Astrocyte (in vitro differentiated cells and primary cell): ENCODE measurements around the gene LMAN1L.

ENCODE experiments used
- CTCF ChIP-seq: IDR thresholded peaks from 2 replicates; pipeline ENCODE4 v1.5.1; 2011; ENCODE audit warnings: low read depth, mild to moderate bottlenecking, inconsistent platforms, low read length, moderate library complexity; ENCODE audit not compliant: insufficient read depth
- EZH2 ChIP-seq: IDR thresholded peaks from 2 replicates; pipeline ENCODE4 v1.6.1; 2012; ENCODE audit warnings: mild to moderate bottlenecking, low read length, inconsistent platforms; ENCODE audit not compliant: insufficient read depth

GRCh38 chr15:74870436-74871215 is 58.0 kb downstream of the LMAN1L start:
- TF ChIP-seq CTCF = no peak
- TF ChIP-seq EZH2 = no peak
